Liver (tissue), 9 donors: ENCODE measurements around the gene PSENEN. TPM values are rescaled to one million over a fixed set of nuclear protein-coding genes. Genes with fewer than 3 reads are reported as not detected.
"Not testable (repeated sequence)": the region's sequence is repeated elsewhere in the genome, so short reads cannot be mapped to it uniquely, and the experiment has no call there.

ENCODE experiments used
- DNase-seq: peaks from one replicate; pipeline ENCODE4 v3.0.0-alpha.2; 2017; ENCODE audit warnings: low spot score
- H3K27ac ChIP-seq, 2 donors: one replicate each; pipeline ENCODE4 v1.7.0; 2013; ENCODE audit warnings: inconsistent platforms in 2 of 2, low read length in 2 of 2, control low read depth in 1 of 2, low read depth in 1 of 2, mild to moderate bottlenecking in 1 of 2
- H3K27me3 ChIP-seq, 4 donors: one replicate each; pipeline versions ENCODE4 v1.6.1 to v1.7.0; 2013; ENCODE audit warnings: low read length in 3 of 4, inconsistent platforms in 1 of 4, mild to moderate bottlenecking in 1 of 4, moderate library complexity in 1 of 4; ENCODE audit not compliant: control insufficient read depth in 4 of 4, insufficient read depth in 4 of 4
- H3K36me3 ChIP-seq, 4 donors: one replicate each; pipeline versions ENCODE4 v1.6.1 to v1.7.0; 2013; ENCODE audit warnings: low read length in 3 of 4, mild to moderate bottlenecking in 3 of 4, low read depth in 1 of 4, moderate library complexity in 1 of 4; ENCODE audit not compliant: control insufficient read depth in 4 of 4, insufficient read depth in 3 of 4
- H3K4me1 ChIP-seq, 4 donors: one replicate each; pipeline versions ENCODE4 v1.6.1 to v1.7.0; 2013; ENCODE audit warnings: low read length in 3 of 4, mild to moderate bottlenecking in 3 of 4, moderate library complexity in 1 of 4; ENCODE audit not compliant: control insufficient read depth in 4 of 4, insufficient read depth in 4 of 4
- H3K4me3 ChIP-seq, 3 donors: one replicate each; pipeline versions ENCODE4 v1.6.1 to v1.7.0; 2013; ENCODE audit warnings: low read length in 3 of 3, control low read depth in 1 of 3, low read depth in 1 of 3, mild to moderate bottlenecking in 1 of 3
- H3K9ac ChIP-seq, 2 donors: one replicate each; pipeline ENCODE4 v1.7.0; 2013; ENCODE audit warnings: low read length in 2 of 2, mild to moderate bottlenecking in 2 of 2, moderate library complexity in 2 of 2, control low read depth in 1 of 2, low read depth in 1 of 2
- H3K9me3 ChIP-seq, 4 donors: one replicate each; pipeline versions ENCODE4 v1.6.1 to v1.7.0; 2013; ENCODE audit warnings: low read length in 3 of 4; ENCODE audit not compliant: control insufficient read depth in 4 of 4
- CTCF ChIP-seq: fragments of 150-350 bp; IDR thresholded peaks from 2 replicates; pipeline ENCODE4 v1.5.1; 2017; ENCODE audit warnings: improper control_type of control experiment, low read depth, low read length; ENCODE audit not compliant: missing input control
- EGR1 ChIP-seq, 2 donors: IDR thresholded peaks; 2 replicates each; pipeline ENCODE4 v1.6.1; 2016 to 2018; ENCODE audit warnings: antibody characterized with exemption in 2 of 2, low read depth in 2 of 2
- FOXA1 ChIP-seq: IDR thresholded peaks from 2 replicates; pipeline ENCODE4 v1.6.1; 2016; ENCODE audit warnings: antibody characterized with exemption
- FOXA2 ChIP-seq: IDR thresholded peaks from 2 replicates; pipeline ENCODE4 v1.6.1; 2016; ENCODE audit warnings: antibody characterized with exemption
- GABPA ChIP-seq, 2 donors: IDR thresholded peaks in 1 of 2; conservative IDR thresholded peaks in 1 of 2; 2 replicates each; pipeline ENCODE4 v1.6.1; 2016; ENCODE audit warnings: antibody characterized with exemption in 2 of 2, mild to moderate bottlenecking in 1 of 2, moderate library complexity in 1 of 2
- HNF4A ChIP-seq, 2 donors: conservative IDR thresholded peaks; 2 replicates each; pipeline ENCODE4 v1.6.1; 2016; ENCODE audit warnings: antibody characterized with exemption in 2 of 2, mild to moderate bottlenecking in 2 of 2
- HNF4G ChIP-seq: IDR thresholded peaks from 2 replicates; pipeline ENCODE4 v1.6.1; 2016; ENCODE audit warnings: antibody characterized with exemption
- JUND ChIP-seq, 2 donors: IDR thresholded peaks; 2 replicates each; pipeline ENCODE4 v1.6.1; 2016; ENCODE audit warnings: antibody characterized with exemption in 2 of 2
- MAX ChIP-seq: IDR thresholded peaks from 2 replicates; pipeline ENCODE4 v1.6.1; 2016; ENCODE audit warnings: antibody characterized with exemption
- RXRA ChIP-seq, 2 donors: IDR thresholded peaks; 2 replicates each; pipeline ENCODE4 v1.6.1; 2017 to 2018; ENCODE audit warnings: antibody characterized with exemption in 2 of 2, mild to moderate bottlenecking in 1 of 2
- SP1 ChIP-seq: IDR thresholded peaks from 2 replicates; pipeline ENCODE4 v1.6.1; 2018; ENCODE audit warnings: antibody characterized with exemption, mild to moderate bottlenecking
- TAF1 ChIP-seq: conservative IDR thresholded peaks from 2 replicates; pipeline ENCODE4 v1.6.1; 2016; ENCODE audit warnings: antibody characterized with exemption, mild to moderate bottlenecking
- YY1 ChIP-seq: IDR thresholded peaks from 2 replicates; pipeline ENCODE4 v1.6.1; 2016; ENCODE audit warnings: antibody characterized with exemption, mild to moderate bottlenecking
- WGBS: extraction: QIAGEN DNeasy Blood & Tissue Kit; methylation state at CpG from one replicate; pipeline ENCODE4 v1.1.7; 2013; 5-methylcytosine and 5-hydroxymethylcytosine counted together
- polyA plus RNA-seq, 2 donors: library from polyadenylated mRNA; stranded (reverse) in 1 of 2; unstranded in 1 of 2; fragments of 200-250 nt in 1 of 2; fragments of >200 nt in 1 of 2; fragmentation: Nextera tagmentation in 1 of 2; extraction: Ambion mirVana in 1 of 2; gene quantifications; one replicate each; pipeline versions ENCODE4 v1.2.1 to v1.2.3, GENCODE V29; 2013 to 2015
- total RNA-seq, 2 donors: library from RNA; depleted of rRNA; stranded (reverse); fragments of >200 nt; gene quantifications; one replicate each; pipeline ENCODE4 v1.2.3, GENCODE V29; 2014
- TF ChIP-seq, protein P1 (sequence below): IDR thresholded peaks from 2 replicates; pipeline ENCODE4 v1.6.1; 2016; ENCODE audit warnings: antibody characterized with exemption
- TF ChIP-seq, protein P2 (sequence below): IDR thresholded peaks from 2 replicates; pipeline ENCODE4 v1.6.1; 2016; ENCODE audit warnings: antibody characterized with exemption
- TF ChIP-seq, protein P3 (sequence below): IDR thresholded peaks from 2 replicates; pipeline ENCODE4 v1.6.1; 2016; ENCODE audit warnings: antibody characterized with exemption, mild to moderate bottlenecking
- donor health status: healthy.
- donor health status: healthy.
- donor health status: healthy.
- donor health status: healthy.
- donor health status: healthy.

The PSENEN gene
- total and polyA plus RNA-seq, 4 donors: 7.4 to 58.1 (median 20.7) TPM

DNA sequence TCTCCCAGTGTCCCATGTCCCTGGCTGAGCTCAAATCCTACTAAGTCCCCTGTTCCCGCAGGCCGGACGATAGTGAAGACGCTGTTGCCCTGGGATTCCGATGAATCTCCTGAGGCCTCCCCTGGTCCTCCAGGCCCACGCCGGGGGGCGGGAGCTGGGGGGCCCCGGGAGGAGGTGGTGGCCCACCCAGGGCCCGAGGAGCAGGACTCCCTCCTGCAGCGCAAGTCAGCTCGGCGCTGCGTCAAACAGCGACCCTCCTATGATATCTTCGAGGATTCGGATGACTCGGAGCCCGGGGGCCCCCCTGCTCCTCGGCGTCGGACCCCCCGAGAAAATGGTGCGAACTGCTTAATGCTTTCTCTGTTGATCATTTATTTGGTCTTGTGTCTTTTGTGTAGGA, 21.8 kb upstream of the PSENEN start:
- Histone ChIP-seq H3K9ac (no peak overlapping the region), H3K36me3 (peaks cover 57 to 75% (median 62%) of the 10 kb centered on the region in 4 donors), H3K4me1 (peaks cover 7 to 18% (median 15%) of the 10 kb centered on the region in 4 donors), H3K9me3 (no peaks in the 10 kb centered on the region), H3K27me3 (no peaks in the 10 kb centered on the region), H3K4me3 (no peak overlapping the region), H3K27ac (no peak overlapping the region)
- 96% methylated on average over 24 of the region's 24 CpGs for WGBS
- TF ChIP-seq MAX: no peak
- TF ChIP-seq JUND (IDR thresholded peaks at IDR 0.05): no peak
- TF ChIP-seq, protein P1, sequence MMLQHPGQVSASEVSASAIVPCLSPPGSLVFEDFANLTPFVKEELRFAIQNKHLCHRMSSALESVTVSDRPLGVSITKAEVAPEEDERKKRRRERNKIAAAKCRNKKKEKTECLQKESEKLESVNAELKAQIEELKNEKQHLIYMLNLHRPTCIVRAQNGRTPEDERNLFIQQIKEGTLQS: no peak
- TF ChIP-seq FOXA2: no peak
- TF ChIP-seq, protein P2, sequence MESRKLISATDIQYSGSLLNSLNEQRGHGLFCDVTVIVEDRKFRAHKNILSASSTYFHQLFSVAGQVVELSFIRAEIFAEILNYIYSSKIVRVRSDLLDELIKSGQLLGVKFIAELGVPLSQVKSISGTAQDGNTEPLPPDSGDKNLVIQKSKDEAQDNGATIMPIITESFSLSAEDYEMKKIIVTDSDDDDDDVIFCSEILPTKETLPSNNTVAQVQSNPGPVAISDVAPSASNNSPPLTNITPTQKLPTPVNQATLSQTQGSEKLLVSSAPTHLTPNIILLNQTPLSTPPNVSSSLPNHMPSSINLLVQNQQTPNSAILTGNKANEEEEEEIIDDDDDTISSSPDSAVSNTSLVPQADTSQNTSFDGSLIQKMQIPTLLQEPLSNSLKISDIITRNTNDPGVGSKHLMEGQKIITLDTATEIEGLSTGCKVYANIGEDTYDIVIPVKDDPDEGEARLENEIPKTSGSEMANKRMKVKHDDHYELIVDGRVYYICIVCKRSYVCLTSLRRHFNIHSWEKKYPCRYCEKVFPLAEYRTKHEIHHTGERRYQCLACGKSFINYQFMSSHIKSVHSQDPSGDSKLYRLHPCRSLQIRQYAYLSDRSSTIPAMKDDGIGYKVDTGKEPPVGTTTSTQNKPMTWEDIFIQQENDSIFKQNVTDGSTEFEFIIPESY: no peak
- TF ChIP-seq CTCF: no peak
- TF ChIP-seq, protein P3, sequence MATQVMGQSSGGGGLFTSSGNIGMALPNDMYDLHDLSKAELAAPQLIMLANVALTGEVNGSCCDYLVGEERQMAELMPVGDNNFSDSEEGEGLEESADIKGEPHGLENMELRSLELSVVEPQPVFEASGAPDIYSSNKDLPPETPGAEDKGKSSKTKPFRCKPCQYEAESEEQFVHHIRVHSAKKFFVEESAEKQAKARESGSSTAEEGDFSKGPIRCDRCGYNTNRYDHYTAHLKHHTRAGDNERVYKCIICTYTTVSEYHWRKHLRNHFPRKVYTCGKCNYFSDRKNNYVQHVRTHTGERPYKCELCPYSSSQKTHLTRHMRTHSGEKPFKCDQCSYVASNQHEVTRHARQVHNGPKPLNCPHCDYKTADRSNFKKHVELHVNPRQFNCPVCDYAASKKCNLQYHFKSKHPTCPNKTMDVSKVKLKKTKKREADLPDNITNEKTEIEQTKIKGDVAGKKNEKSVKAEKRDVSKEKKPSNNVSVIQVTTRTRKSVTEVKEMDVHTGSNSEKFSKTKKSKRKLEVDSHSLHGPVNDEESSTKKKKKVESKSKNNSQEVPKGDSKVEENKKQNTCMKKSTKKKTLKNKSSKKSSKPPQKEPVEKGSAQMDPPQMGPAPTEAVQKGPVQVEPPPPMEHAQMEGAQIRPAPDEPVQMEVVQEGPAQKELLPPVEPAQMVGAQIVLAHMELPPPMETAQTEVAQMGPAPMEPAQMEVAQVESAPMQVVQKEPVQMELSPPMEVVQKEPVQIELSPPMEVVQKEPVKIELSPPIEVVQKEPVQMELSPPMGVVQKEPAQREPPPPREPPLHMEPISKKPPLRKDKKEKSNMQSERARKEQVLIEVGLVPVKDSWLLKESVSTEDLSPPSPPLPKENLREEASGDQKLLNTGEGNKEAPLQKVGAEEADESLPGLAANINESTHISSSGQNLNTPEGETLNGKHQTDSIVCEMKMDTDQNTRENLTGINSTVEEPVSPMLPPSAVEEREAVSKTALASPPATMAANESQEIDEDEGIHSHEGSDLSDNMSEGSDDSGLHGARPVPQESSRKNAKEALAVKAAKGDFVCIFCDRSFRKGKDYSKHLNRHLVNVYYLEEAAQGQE: no peak
- TF ChIP-seq YY1: no peak
- TF ChIP-seq RXRA (IDR thresholded peaks at IDR 0.05): no peak
- no peak for TF ChIP-seq GABPA (IDR thresholded peaks at IDR 0.05 in 1 of 2, conservative IDR thresholded peaks at IDR 0.05 in 1 of 2)
- no peak for TF ChIP-seq TAF1
- TF ChIP-seq HNF4A (conservative IDR thresholded peaks at IDR 0.05): no peak
- no peak for TF ChIP-seq EGR1 (IDR thresholded peaks at IDR 0.05; ENCODE audit: low read depth in 2 of 2)
- no peak for TF ChIP-seq HNF4G
- TF ChIP-seq FOXA1: no peak
- TF ChIP-seq SP1: no peak
- DNase-seq: no peak

- 97% methylated on average over 7 of the region's 7 CpGs for WGBS
- not testable (repeated sequence) for H3K9me3 ChIP-seq, H3K9ac ChIP-seq, H3K27ac ChIP-seq, H3K27me3 ChIP-seq, DNase-seq, H3K4me3 ChIP-seq
- Histone ChIP-seq H3K36me3 (peaks cover 61 to 79% (median 65%) of the 10 kb centered on the region in 4 donors), H3K4me1 (peaks cover 7 to 13% (median 11%) of the 10 kb centered on the region in 4 donors)
These were observed 21.3 kb upstream of the PSENEN start for GRCh38 chr19:35724132-35724531.
